ENCODE results near the gene MRPL55.

MRPL55 gene

GRCh38 chr1:228109073-228109961 is at the start of gene MRPL55:
Gene MRPL55, minus strand, starts transcription at chr1:228109299. Its CDS starts 1,039 bp downstream, at chr1:228108260.
- in situ Hi-C loops (cut with HindIII; ENCODE audit: low sequenced_read_pairs): loop anchor here (5.0 kb wide), 2 partner anchors 58 to 103 kb away; partner anchors contain the start of gene IBA57

GRCh38 chr1:228158151-228159007 is 49.3 kb upstream of the MRPL55 start:
- in situ Hi-C loops (cut with HindIII; ENCODE audit: low sequenced_read_pairs): no loop called here

GRCh38 chr1:228157729-228158126 is 48.6 kb upstream of the MRPL55 start:
- in situ Hi-C loops (cut with HindIII; ENCODE audit: low sequenced_read_pairs): no loop called here

- in situ Hi-C loops (cut with HindIII; ENCODE audit: low sequenced_read_pairs): no loop called here
These were observed 48.0 kb upstream of the MRPL55 start for GRCh38 chr1:228156941-228157728.

- in situ Hi-C loops (cut with HindIII; ENCODE audit: low sequenced_read_pairs): no loop called here
These were observed 47.4 kb upstream of the MRPL55 start for GRCh38 chr1:228156515-228156881.

GRCh38 chr1:228155596-228156514 is 46.8 kb upstream of the MRPL55 start:
- in situ Hi-C loops (cut with HindIII; ENCODE audit: low sequenced_read_pairs): no loop called here

GRCh38 chr1:228154670-228155571 is 45.8 kb upstream of the MRPL55 start:
- in situ Hi-C loops (cut with HindIII; ENCODE audit: low sequenced_read_pairs): no loop called here

GRCh38 chr1:228154021-228154669 is 45.0 kb upstream of the MRPL55 start:
- in situ Hi-C loops (cut with HindIII; ENCODE audit: low sequenced_read_pairs): no loop called here

GRCh38 chr1:228152918-228153258 is 43.8 kb upstream of the MRPL55 start:
- in situ Hi-C loops (cut with HindIII; ENCODE audit: low sequenced_read_pairs): no loop called here

GRCh38 chr1:228152097-228152917 is 43.2 kb upstream of the MRPL55 start:
- in situ Hi-C loops (cut with HindIII; ENCODE audit: low sequenced_read_pairs): no loop called here

GRCh38 chr1:228151180-228151925 is 42.3 kb upstream of the MRPL55 start:
- in situ Hi-C loops (cut with HindIII; ENCODE audit: low sequenced_read_pairs): no loop called here

GRCh38 chr1:228150461-228151179 is 41.5 kb upstream of the MRPL55 start:
- in situ Hi-C loops (cut with HindIII; ENCODE audit: low sequenced_read_pairs): no loop called here

- in situ Hi-C loops (cut with HindIII; ENCODE audit: low sequenced_read_pairs): no loop called here
These were observed 41.0 kb upstream of the MRPL55 start for GRCh38 chr1:228150120-228150460.

GRCh38 chr1:228149406-228150119 is 40.5 kb upstream of the MRPL55 start, which contains the start of gene GJC2:
Gene GJC2, plus strand, starts transcription at chr1:228149930. Its CDS starts 7,829 bp downstream, at chr1:228157759.
- in situ Hi-C loops (cut with HindIII; ENCODE audit: low sequenced_read_pairs): no loop called here

GRCh38 chr1:228148935-228149405 is 39.9 kb upstream of the MRPL55 start:
- in situ Hi-C loops (cut with HindIII; ENCODE audit: low sequenced_read_pairs): no loop called here
